Activated naive CD8-positive, alpha-beta T cell treated with anti-CD3 and anti-CD28 coated beads, Interleukin-2, amount 10 ng/mL, durations not matched to agents 7 days and 5 days (primary cell): ENCODE data around the gene PAQR3. TPM values are rescaled to one million over a fixed set of nuclear protein-coding genes. Genes with fewer than 3 reads are reported as not detected.
"Not testable (repeated sequence)": the region's sequence is repeated elsewhere in the genome, so short reads cannot be mapped to it uniquely, and the experiment has no call there.

ENCODE experiments used
- ATAC-seq: fragments of 150-1000 bp; cut with Tn5 transposase; one replicate; pipeline ENCODE4 v1.10.0; 2021; ENCODE audit warnings: low read depth, moderate library complexity
- POLR2A ChIA-PET: fragments of 350-600 bp; sonication (Branson Sonifier 250); formaldehyde crosslinking; loops from one replicate; lab custom pipeline; 2021; ENCODE audit warnings: antibody characterized with exemption; lab: Charles Lee
- DNase-seq: peaks from one replicate; pipeline ENCODE4 v3.0.0; 2021
- H3K27ac Mint-ChIP-seq: one replicate; pipeline ENCODE4 v1.8.0; 2022; ENCODE audit warnings: mild to moderate bottlenecking, mixed read lengths
- H3K27me3 Mint-ChIP-seq: one replicate; pipeline ENCODE4 v1.8.0; 2022; ENCODE audit warnings: mild to moderate bottlenecking, moderate library complexity, mixed read lengths
- H3K36me3 Mint-ChIP-seq: one replicate; pipeline ENCODE4 v1.8.0; 2021; ENCODE audit warnings: mild to moderate bottlenecking, mixed read lengths
- H3K4me1 Mint-ChIP-seq: one replicate; pipeline ENCODE4 v1.8.0; 2021; ENCODE audit warnings: mixed read lengths
- H3K4me3 Mint-ChIP-seq: one replicate; pipeline ENCODE4 v1.8.0; 2022; ENCODE audit warnings: mild to moderate bottlenecking, moderate library complexity, mixed read lengths
- H3K9me3 Mint-ChIP-seq: one replicate; pipeline ENCODE4 v1.8.0; 2021; ENCODE audit warnings: mixed read lengths
- total RNA-seq, 2 experiments: library from RNA; stranded (reverse); gene quantifications; one replicate each; pipeline ENCODE4 v1.2.3, GENCODE V29; 2021

Gene PAQR3
- total RNA-seq, 2 experiments from 2014 or later: 14.1 to 15.2 TPM

- H3K4me1 Mint-ChIP-seq: no peaks in the 10 kb centered on the region
- no peak overlapping the region for H3K27ac Mint-ChIP-seq
- H3K27me3 Mint-ChIP-seq: no peaks in the 10 kb centered on the region
- H3K9me3 Mint-ChIP-seq: no peaks in the 10 kb centered on the region
- ATAC-seq: no peak
- DNase-seq: no peak
- H3K4me3 Mint-ChIP-seq: no peak overlapping the region
- POLR2A ChIA-PET: no interaction called here
- peaks cover 36% of the 10 kb centered on the region for H3K36me3 Mint-ChIP-seq
These were observed 31.6 kb downstream of the PAQR3 start for GRCh38 chr4:78907638-78908037.

GRCh38 chr4:78904143-78904542 is 35.1 kb downstream of the PAQR3 start:
- Mint-ChIP-seq H3K27me3 (no peaks in the 10 kb centered on the region), H3K9me3 (no peaks in the 10 kb centered on the region), H3K4me1 (no peaks in the 10 kb centered on the region), H3K36me3 (peaks cover 24% of the 10 kb centered on the region), H3K27ac (no peak overlapping the region), H3K4me3 (no peak overlapping the region)
- DNase-seq: no peak
- no peak for ATAC-seq
- POLR2A ChIA-PET: no interaction called here

GRCh38 chr4:78902298-78902697 is 36.9 kb downstream of the PAQR3 start:
- DNase-seq: no peak
- Mint-ChIP-seq H3K4me3 (no peak overlapping the region), H3K36me3 (peaks cover 25% of the 10 kb centered on the region), H3K9me3 (no peaks in the 10 kb centered on the region), H3K27me3 (no peaks in the 10 kb centered on the region), H3K27ac (no peak overlapping the region), H3K4me1 (no peaks in the 10 kb centered on the region)
- ATAC-seq: no peak
- POLR2A ChIA-PET: no interaction called here

GRCh38 chr4:78901882-78902281 is 37.4 kb downstream of the PAQR3 start:
- Mint-ChIP-seq H3K4me1 (no peaks in the 10 kb centered on the region), H3K27me3 (no peaks in the 10 kb centered on the region), H3K9me3 (no peaks in the 10 kb centered on the region), H3K27ac (no peak overlapping the region), H3K4me3 (no peak overlapping the region), H3K36me3 (peaks cover 25% of the 10 kb centered on the region)
- POLR2A ChIA-PET: no interaction called here
- no peak for ATAC-seq
- no peak for DNase-seq

- H3K27me3 Mint-ChIP-seq: no peaks in the 10 kb centered on the region
- DNase-seq (no peak), ATAC-seq (no peak)
- H3K27ac Mint-ChIP-seq: no peak overlapping the region
- H3K4me3 Mint-ChIP-seq: no peak overlapping the region
- H3K4me1 Mint-ChIP-seq: no peaks in the 10 kb centered on the region
- POLR2A ChIA-PET: no interaction called here
- H3K9me3 Mint-ChIP-seq: no peaks in the 10 kb centered on the region
- peaks cover 25% of the 10 kb centered on the region for H3K36me3 Mint-ChIP-seq
These were observed 39.9 kb downstream of the PAQR3 start for GRCh38 chr4:78899302-78899701.

- POLR2A ChIA-PET: no interaction called here
These were observed 49.3 kb downstream of the PAQR3 start for GRCh38 chr4:78889955-78890354.

GRCh38 chr4:78885598-78885997 is 53.6 kb downstream of the PAQR3 start:
- POLR2A ChIA-PET: no interaction called here
- Mint-ChIP-seq H3K9me3 (no peaks in the 10 kb centered on the region), H3K27me3 (no peaks in the 10 kb centered on the region), H3K4me3 (no peak overlapping the region), H3K36me3 (peaks cover 14% of the 10 kb centered on the region), H3K27ac (no peak overlapping the region), H3K4me1 (peaks cover 1% of the 10 kb centered on the region)
- no peak for ATAC-seq
- no peak for DNase-seq

More at GRCh38 chr4:78889955-78890354, 49.3 kb downstream of the PAQR3 start:
- peaks cover 3% of the 10 kb centered on the region for H3K4me1 Mint-ChIP-seq
- H3K4me3 Mint-ChIP-seq: no peak overlapping the region
- DNase-seq (no peak), ATAC-seq (no peak)
- H3K36me3 Mint-ChIP-seq: peaks cover 25% of the 10 kb centered on the region
- H3K9me3 Mint-ChIP-seq: no peaks in the 10 kb centered on the region
- H3K27ac Mint-ChIP-seq: no peak overlapping the region
- H3K27me3 Mint-ChIP-seq: no peaks in the 10 kb centered on the region

- POLR2A ChIA-PET: interaction anchor here (0.6 kb wide), 1 partner anchor 223 kb away, joined by 3 read pairs; no protein-coding TSS in a partner anchor
- no peaks in the 10 kb centered on the region for H3K4me1 Mint-ChIP-seq
- ATAC-seq: no peak
- no peaks in the 10 kb centered on the region for H3K9me3 Mint-ChIP-seq
- H3K27ac Mint-ChIP-seq: no peak overlapping the region
- no peak for DNase-seq
- H3K27me3 Mint-ChIP-seq: no peaks in the 10 kb centered on the region
- no peak overlapping the region for H3K4me3 Mint-ChIP-seq
- H3K36me3 Mint-ChIP-seq: peaks cover 3% of the 10 kb centered on the region
These were observed 58.3 kb downstream of the PAQR3 start for GRCh38 chr4:78880874-78881492.

GRCh38 chr4:78878031-78878430 is 61.2 kb downstream of the PAQR3 start:
- Mint-ChIP-seq H3K4me1 (no peaks in the 10 kb centered on the region), H3K27me3 (no peaks in the 10 kb centered on the region), H3K4me3 (no peak overlapping the region), H3K27ac (no peak overlapping the region), H3K36me3 (peaks cover 8% of the 10 kb centered on the region), H3K9me3 (no peaks in the 10 kb centered on the region)
- POLR2A ChIA-PET: no interaction called here
- ATAC-seq (no peak), DNase-seq (no peak)

GRCh38 chr4:78876568-78877320 is 62.5 kb downstream of the PAQR3 start:
- ATAC-seq: no peak
- no peak for DNase-seq
- H3K27ac Mint-ChIP-seq: no peak overlapping the region
- H3K4me1 Mint-ChIP-seq: no peaks in the 10 kb centered on the region
- H3K9me3 Mint-ChIP-seq: no peaks in the 10 kb centered on the region
- H3K4me3 Mint-ChIP-seq: no peak overlapping the region
- POLR2A ChIA-PET: no interaction called here
- peaks cover 16% of the 10 kb centered on the region for H3K36me3 Mint-ChIP-seq
- no peaks in the 10 kb centered on the region for H3K27me3 Mint-ChIP-seq

- Mint-ChIP-seq H3K27me3 (no peaks in the 10 kb centered on the region), H3K9me3 (no peaks in the 10 kb centered on the region), H3K36me3 (peaks cover 25% of the 10 kb centered on the region), H3K4me3 (no peak overlapping the region), H3K4me1 (no peaks in the 10 kb centered on the region), H3K27ac (no peak overlapping the region)
- no peak for DNase-seq
- ATAC-seq: no peak
- POLR2A ChIA-PET: no interaction called here
These were observed 69.2 kb downstream of the PAQR3 start for GRCh38 chr4:78870056-78870455.

- H3K4me1 Mint-ChIP-seq, H3K9me3 Mint-ChIP-seq, H3K27me3 Mint-ChIP-seq, ATAC-seq, POLR2A ChIA-PET, H3K4me3 Mint-ChIP-seq, DNase-seq, H3K27ac Mint-ChIP-seq: not testable (repeated sequence)
- H3K36me3 Mint-ChIP-seq: peaks cover 22% of the 10 kb centered on the region
These were observed 70.5 kb downstream of the PAQR3 start for GRCh38 chr4:78868712-78869111.

- no peak for ATAC-seq
- Mint-ChIP-seq H3K27ac (no peak overlapping the region), H3K36me3 (peaks cover 5% of the 10 kb centered on the region)
These were observed 73.8 kb downstream of the PAQR3 start for GRCh38 chr4:78865451-78865850.

GRCh38 chr4:78864405-78865024 is 74.7 kb downstream of the PAQR3 start:
- ATAC-seq (peak; percentile 54), DNase-seq (no peak)
- Mint-ChIP-seq H3K9me3 (no peaks in the 10 kb centered on the region), H3K27me3 (no peaks in the 10 kb centered on the region), H3K36me3 (peaks cover 5% of the 10 kb centered on the region), H3K27ac (no peak overlapping the region), H3K4me3 (no peak overlapping the region), H3K4me1 (peaks cover 4% of the 10 kb centered on the region)
- POLR2A ChIA-PET: no interaction called here

More at GRCh38 chr4:78865451-78865850, 73.8 kb downstream of the PAQR3 start:
- POLR2A ChIA-PET: no interaction called here
- Mint-ChIP-seq H3K9me3 (no peaks in the 10 kb centered on the region), H3K4me3 (no peak overlapping the region), H3K27me3 (no peaks in the 10 kb centered on the region), H3K4me1 (peaks cover 4% of the 10 kb centered on the region)
- DNase-seq: no peak
